ENCODE measurements around the gene CAMK1D. TPM values are rescaled to one million over a fixed set of nuclear protein-coding genes. Genes with fewer than 3 reads are reported as not detected.

The CAMK1D gene
- total and polyA plus RNA-seq, 2 of the 8 experiments (the other 6 are each of a cell fraction or from before 2014, with no cell fraction given): 3.5 to 10.6 TPM

DNA sequence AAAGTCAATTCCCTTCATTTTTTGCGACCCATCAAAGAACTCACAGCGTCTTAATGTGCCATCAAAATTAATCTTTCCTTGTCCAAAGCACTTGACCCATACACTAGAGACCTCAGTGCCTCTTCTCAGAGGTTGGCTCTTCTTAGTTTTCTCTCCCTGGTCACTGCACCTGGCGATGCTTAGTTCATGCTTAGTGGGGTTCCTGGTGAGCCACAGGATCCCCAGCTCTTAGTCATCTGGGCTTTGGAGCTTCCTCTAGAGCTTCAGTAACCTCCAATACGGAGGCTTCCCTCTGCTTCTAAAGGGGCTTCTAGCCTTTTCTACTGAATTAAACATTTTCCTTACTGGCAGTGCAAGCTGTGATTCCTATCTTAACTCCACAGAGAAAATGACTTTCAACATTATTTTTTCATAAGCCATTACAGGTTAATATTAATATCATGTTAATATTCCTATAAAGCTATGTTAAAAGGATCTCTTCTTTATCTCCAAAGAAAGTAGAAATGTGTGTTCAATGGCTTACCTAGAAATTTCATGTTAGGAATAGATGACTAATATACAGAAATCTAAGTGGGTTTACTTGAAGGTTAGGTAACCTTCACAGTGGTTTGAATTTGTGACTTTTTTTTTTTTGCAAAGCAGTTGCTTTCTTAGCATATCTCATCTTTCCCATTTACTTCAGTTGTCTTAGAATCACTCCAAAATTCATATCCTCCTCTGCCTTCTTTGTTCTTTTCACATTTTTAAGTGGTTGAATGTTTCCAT, 295.2 kb downstream of the CAMK1D start (continued):
- TF ChIP-seq, protein P1, sequence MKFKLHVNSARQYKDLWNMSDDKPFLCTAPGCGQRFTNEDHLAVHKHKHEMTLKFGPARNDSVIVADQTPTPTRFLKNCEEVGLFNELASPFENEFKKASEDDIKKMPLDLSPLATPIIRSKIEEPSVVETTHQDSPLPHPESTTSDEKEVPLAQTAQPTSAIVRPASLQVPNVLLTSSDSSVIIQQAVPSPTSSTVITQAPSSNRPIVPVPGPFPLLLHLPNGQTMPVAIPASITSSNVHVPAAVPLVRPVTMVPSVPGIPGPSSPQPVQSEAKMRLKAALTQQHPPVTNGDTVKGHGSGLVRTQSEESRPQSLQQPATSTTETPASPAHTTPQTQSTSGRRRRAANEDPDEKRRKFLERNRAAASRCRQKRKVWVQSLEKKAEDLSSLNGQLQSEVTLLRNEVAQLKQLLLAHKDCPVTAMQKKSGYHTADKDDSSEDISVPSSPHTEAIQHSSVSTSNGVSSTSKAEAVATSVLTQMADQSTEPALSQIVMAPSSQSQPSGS (IDR thresholded peaks at IDR 0.05; ENCODE audit: low read length): no peak
- TF ChIP-seq TEAD4 (IDR thresholded peaks at IDR 0.05; ENCODE audit: low read depth, low read length): no peak
- no peak for TF ChIP-seq POU5F1 (IDR thresholded peaks at IDR 0.05; ENCODE audit: low read depth, low read length)
- no peak for TF ChIP-seq SP1 (IDR thresholded peaks at IDR 0.05; ENCODE audit: low read depth, low read length)
- TF ChIP-seq, protein P2, sequence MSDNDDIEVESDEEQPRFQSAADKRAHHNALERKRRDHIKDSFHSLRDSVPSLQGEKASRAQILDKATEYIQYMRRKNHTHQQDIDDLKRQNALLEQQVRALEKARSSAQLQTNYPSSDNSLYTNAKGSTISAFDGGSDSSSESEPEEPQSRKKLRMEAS (IDR thresholded peaks at IDR 0.05): no peak
- no peak for TF ChIP-seq GABPA (IDR thresholded peaks at IDR 0.05; ENCODE audit: borderline replicate concordance, insufficient read depth, low read length)

Data from H1 (cell line).